Activated CD4-positive, alpha-beta T cell treated with anti-CD3 and anti-CD28 coated beads, Interleukin-2, amount 10 ng/mL, durations not matched to agents 24 days and 14 days (primary cell): ENCODE data around the gene IPMK. TPM values are rescaled to one million over a fixed set of nuclear protein-coding genes. Genes with fewer than 3 reads are reported as not detected.
"Not testable (repeated sequence)": the region's sequence is repeated elsewhere in the genome, so short reads cannot be mapped to it uniquely, and the experiment has no call there.

Experiments used
- DNase-seq: peaks from one replicate; pipeline ENCODE4 v3.0.0; 2022
- H3K27ac Mint-ChIP-seq: one replicate; pipeline ENCODE4 v1.8.0; 2022; ENCODE audit warnings: mild to moderate bottlenecking, mixed read lengths
- H3K27me3 Mint-ChIP-seq: one replicate; pipeline ENCODE4 v1.8.0; 2022; ENCODE audit warnings: mixed read lengths
- H3K36me3 Mint-ChIP-seq: one replicate; pipeline ENCODE4 v1.8.0; 2022; ENCODE audit warnings: low read depth, mild to moderate bottlenecking, mixed read lengths
- H3K4me1 Mint-ChIP-seq: one replicate; pipeline ENCODE4 v1.8.0; 2021; ENCODE audit warnings: mixed read lengths
- H3K4me3 Mint-ChIP-seq: one replicate; pipeline ENCODE4 v1.8.0; 2022; ENCODE audit warnings: mild to moderate bottlenecking, moderate library complexity, mixed read lengths
- H3K9me3 Mint-ChIP-seq: one replicate; pipeline ENCODE4 v1.8.0; 2021; ENCODE audit warnings: mixed read lengths
- intact Hi-C: fragments of 100-400 bp; cut with micrococcal nuclease; formaldehyde crosslinking; loops from one replicate; pipeline ENCODE4 v1.15.1; 2023
- total RNA-seq: library from RNA; stranded (reverse); gene quantifications from 2 replicates; pipeline ENCODE4 v1.2.3, GENCODE V29; 2022

IPMK gene
- total RNA-seq, 1 donor from 2014 or later = 9.0 TPM

GRCh38 chr10:58262766-58263165 lies 4.9 kb downstream of the IPMK start:
- Mint-ChIP-seq H3K4me3 (no peak overlapping the region), H3K4me1 (peaks cover 29% of the 10 kb centered on the region), H3K9me3 (no peaks in the 10 kb centered on the region), H3K27ac (no peak overlapping the region), H3K27me3 (no peaks in the 10 kb centered on the region), H3K36me3 (peaks cover 3% of the 10 kb centered on the region)
- intact Hi-C loops = no loop called here
- DNase-seq = no peak

- Mint-ChIP-seq H3K4me3 (no peak overlapping the region), H3K4me1 (peaks cover 26% of the 10 kb centered on the region), H3K36me3 (peaks cover 16% of the 10 kb centered on the region), H3K27me3 (no peaks in the 10 kb centered on the region), H3K27ac (no peak overlapping the region), H3K9me3 (peaks cover under 1% of the 10 kb centered on the region)
- no peak for DNase-seq
- intact Hi-C loops = no loop called here
These were observed 7.4 kb downstream of the IPMK start for GRCh38 chr10:58260334-58260733.

- Mint-ChIP-seq H3K36me3 (peaks cover 24% of the 10 kb centered on the region), H3K9me3 (peaks cover 6% of the 10 kb centered on the region), H3K27ac (no peak overlapping the region), H3K4me1 (peaks cover 24% of the 10 kb centered on the region), H3K4me3 (no peak overlapping the region), H3K27me3 (no peaks in the 10 kb centered on the region)
- intact Hi-C loops = no loop called here
- no peak for DNase-seq
These were observed 8.6 kb downstream of the IPMK start for GRCh38 chr10:58258977-58259692.

DNA sequence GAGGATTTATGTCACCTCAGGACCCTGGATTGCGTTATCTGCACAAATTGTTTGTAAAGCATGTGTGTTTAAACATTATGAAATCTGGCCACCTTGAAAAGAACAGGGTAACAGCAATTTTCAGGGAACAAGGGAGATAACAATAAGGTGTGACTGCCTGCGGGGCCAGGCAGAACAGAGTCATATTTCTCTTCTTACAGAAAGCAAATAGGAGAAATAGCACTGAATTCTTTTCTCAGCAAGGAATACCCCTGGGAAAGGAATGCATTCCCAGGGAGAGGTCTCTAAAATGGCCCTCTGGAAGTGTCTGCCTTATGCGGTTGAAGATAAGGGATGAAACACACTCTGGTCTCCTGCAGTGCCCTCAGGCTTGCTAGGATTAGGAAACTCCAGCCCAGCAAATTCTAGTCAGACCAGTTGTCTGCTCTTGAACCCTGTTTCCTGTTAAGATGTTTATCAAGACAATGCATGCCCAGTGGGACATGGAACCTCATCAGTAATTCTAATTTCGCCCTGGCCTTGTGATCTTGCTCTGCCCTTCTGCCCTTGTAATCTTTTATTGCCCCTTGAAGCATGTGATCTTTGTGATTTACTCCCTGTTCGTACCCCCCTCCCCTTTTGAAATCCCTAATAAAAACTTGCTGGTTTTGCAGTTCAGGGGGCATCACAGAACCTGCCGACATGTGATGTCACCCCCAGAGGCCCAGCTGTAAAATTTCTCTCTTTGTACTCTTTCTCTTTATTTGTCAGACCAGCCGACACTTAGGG lies 11.5 kb downstream of the IPMK start:
- intact Hi-C loops, DNase-seq, H3K4me3 Mint-ChIP-seq, H3K27me3 Mint-ChIP-seq, H3K27ac Mint-ChIP-seq: not testable (repeated sequence)
- Mint-ChIP-seq H3K4me1 (peaks cover 27% of the 10 kb centered on the region), H3K36me3 (peaks cover 34% of the 10 kb centered on the region), H3K9me3 (peaks cover 21% of the 10 kb centered on the region)

- H3K4me1 Mint-ChIP-seq = peaks cover 21% of the 10 kb centered on the region
- H3K9me3 Mint-ChIP-seq = peaks cover 21% of the 10 kb centered on the region
- intact Hi-C loops = no loop called here
- H3K27me3 Mint-ChIP-seq = no peaks in the 10 kb centered on the region
- no peak overlapping the region for H3K4me3 Mint-ChIP-seq
- no peak for DNase-seq
- no peak overlapping the region for H3K27ac Mint-ChIP-seq
- peaks cover 34% of the 10 kb centered on the region for H3K36me3 Mint-ChIP-seq
These were observed 13.1 kb downstream of the IPMK start for GRCh38 chr10:58254644-58255043.

GRCh38 chr10:58253184-58253583 lies 14.5 kb downstream of the IPMK start:
- H3K36me3 Mint-ChIP-seq = peaks cover 32% of the 10 kb centered on the region
- H3K9me3 Mint-ChIP-seq = peaks cover 26% of the 10 kb centered on the region
- intact Hi-C loops = no loop called here
- H3K4me1 Mint-ChIP-seq = peaks cover 21% of the 10 kb centered on the region
- H3K4me3 Mint-ChIP-seq = no peak overlapping the region
- no peak overlapping the region for H3K27ac Mint-ChIP-seq
- no peak for DNase-seq
- no peaks in the 10 kb centered on the region for H3K27me3 Mint-ChIP-seq

- Mint-ChIP-seq H3K9me3 (peaks cover 16% of the 10 kb centered on the region), H3K4me1 (peaks cover 20% of the 10 kb centered on the region), H3K36me3 (peaks cover 22% of the 10 kb centered on the region)
- intact Hi-C loops, H3K27ac Mint-ChIP-seq, DNase-seq, H3K4me3 Mint-ChIP-seq, H3K27me3 Mint-ChIP-seq: not testable (repeated sequence)
These were observed 23.0 kb downstream of the IPMK start for GRCh38 chr10:58244666-58245065.

DNA sequence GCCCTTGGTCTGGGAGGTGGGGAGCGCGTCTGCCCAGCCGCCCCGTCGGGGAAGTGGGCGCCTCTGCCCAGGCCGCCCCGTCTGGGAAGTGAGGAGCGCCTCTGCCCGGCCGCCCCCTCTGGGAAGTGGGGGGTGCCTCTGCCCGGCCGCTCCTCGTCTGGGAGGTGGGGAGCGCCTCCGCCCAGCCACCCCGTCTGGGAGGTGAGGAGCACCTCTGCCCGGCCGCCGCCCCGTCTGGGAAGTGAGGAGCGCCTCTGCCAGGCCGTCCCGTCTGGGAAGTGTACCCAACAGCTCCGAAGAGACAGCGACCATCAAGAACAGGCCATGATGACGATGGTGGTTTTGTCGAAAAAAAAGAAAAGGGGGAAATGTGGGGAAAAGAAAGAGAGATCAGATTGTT lies 23.5 kb downstream of the IPMK start:
- H3K27me3 Mint-ChIP-seq, H3K4me3 Mint-ChIP-seq, DNase-seq, intact Hi-C loops, H3K27ac Mint-ChIP-seq: not testable (repeated sequence)
- H3K36me3 Mint-ChIP-seq = peaks cover 22% of the 10 kb centered on the region
- peaks cover 16% of the 10 kb centered on the region for H3K9me3 Mint-ChIP-seq
- peaks cover 24% of the 10 kb centered on the region for H3K4me1 Mint-ChIP-seq

DNA sequence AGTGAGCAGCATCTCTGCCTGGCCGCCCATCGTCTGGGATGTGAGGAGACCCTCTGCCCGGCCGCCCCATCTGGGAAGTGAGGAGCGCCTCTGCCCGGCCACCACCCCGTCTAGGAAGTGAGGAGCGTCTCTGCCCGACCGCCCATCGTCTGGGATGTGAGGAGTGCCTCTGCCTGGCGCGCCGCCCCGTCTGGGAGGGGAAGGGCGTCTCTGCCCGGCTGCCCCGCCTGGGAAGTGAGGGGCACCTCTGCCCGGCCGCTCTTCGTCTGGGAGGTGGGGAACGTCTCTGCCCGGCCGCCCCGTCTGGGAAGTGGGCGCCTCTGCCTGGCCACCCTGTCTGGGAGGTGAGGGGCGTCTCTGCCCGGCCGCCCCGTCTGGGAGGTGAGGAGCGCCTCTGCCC lies 23.9 kb downstream of the IPMK start:
- H3K9me3 Mint-ChIP-seq = peaks cover 16% of the 10 kb centered on the region
- peaks cover 26% of the 10 kb centered on the region for H3K4me1 Mint-ChIP-seq
- H3K27me3 Mint-ChIP-seq, H3K4me3 Mint-ChIP-seq, intact Hi-C loops, H3K27ac Mint-ChIP-seq, DNase-seq: not testable (repeated sequence)
- peaks cover 22% of the 10 kb centered on the region for H3K36me3 Mint-ChIP-seq

GRCh38 chr10:58243269-58243668 lies 24.4 kb downstream of the IPMK start:
- H3K9me3 Mint-ChIP-seq = peaks cover 12% of the 10 kb centered on the region
- H3K4me3 Mint-ChIP-seq = no peak overlapping the region
- peaks cover 26% of the 10 kb centered on the region for H3K4me1 Mint-ChIP-seq
- DNase-seq = no peak
- no peaks in the 10 kb centered on the region for H3K27me3 Mint-ChIP-seq
- H3K27ac Mint-ChIP-seq = no peak overlapping the region
- H3K36me3 Mint-ChIP-seq = peaks cover 22% of the 10 kb centered on the region
- intact Hi-C loops = no loop called here

GRCh38 chr10:58241346-58241745 lies 26.3 kb downstream of the IPMK start:
- Mint-ChIP-seq H3K36me3 (peaks cover 35% of the 10 kb centered on the region), H3K27me3 (no peaks in the 10 kb centered on the region), H3K4me1 (peaks cover 39% of the 10 kb centered on the region), H3K4me3 (no peak overlapping the region), H3K9me3 (peaks cover 12% of the 10 kb centered on the region), H3K27ac (no peak overlapping the region)
- intact Hi-C loops = no loop called here
- DNase-seq = no peak

- Mint-ChIP-seq H3K27ac (no peak overlapping the region), H3K4me1 (peaks cover 39% of the 10 kb centered on the region), H3K27me3 (no peaks in the 10 kb centered on the region), H3K9me3 (peaks cover 8% of the 10 kb centered on the region), H3K36me3 (peaks cover 40% of the 10 kb centered on the region), H3K4me3 (no peak overlapping the region)
- no peak for DNase-seq
- intact Hi-C loops = no loop called here
These were observed 27.2 kb downstream of the IPMK start for GRCh38 chr10:58240531-58240930.

DNA sequence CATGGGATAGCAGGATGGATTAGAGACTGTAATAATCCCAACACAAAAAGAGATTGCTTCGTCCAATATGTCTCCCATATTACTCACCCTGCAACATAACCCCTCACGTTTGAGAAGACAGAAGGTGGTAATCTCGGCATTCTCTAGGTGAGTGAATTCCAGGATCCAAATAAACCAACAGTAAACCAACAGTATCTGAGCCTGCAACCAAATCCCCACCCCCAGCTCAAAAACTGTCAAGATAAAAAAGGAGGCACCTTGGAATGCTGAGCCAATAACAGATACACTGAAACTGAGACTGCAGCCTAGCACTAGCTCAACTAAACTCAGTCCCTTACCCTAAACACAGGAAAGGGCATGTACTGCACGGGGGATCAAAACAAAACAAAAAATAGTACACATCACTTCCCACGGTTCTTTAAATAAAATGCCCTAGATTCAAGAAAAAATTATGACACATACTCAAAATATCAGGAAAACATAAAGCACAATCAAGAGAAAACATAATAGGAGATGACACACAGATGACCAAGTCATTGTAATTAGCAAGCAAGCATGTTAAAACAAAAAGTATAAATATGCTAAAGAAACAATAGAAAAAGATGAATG lies 28.0 kb downstream of the IPMK start:
- peaks cover 40% of the 10 kb centered on the region for H3K4me1 Mint-ChIP-seq
- H3K4me3 Mint-ChIP-seq = no peak overlapping the region
- H3K27ac Mint-ChIP-seq = no peak overlapping the region

More for the DNA sequence above, 28.0 kb downstream of the IPMK start:
- DNase-seq = no peak
- H3K27me3 Mint-ChIP-seq = no peaks in the 10 kb centered on the region
- intact Hi-C loops = no loop called here
- peaks cover 5% of the 10 kb centered on the region for H3K9me3 Mint-ChIP-seq
- H3K36me3 Mint-ChIP-seq = peaks cover 46% of the 10 kb centered on the region
